PFSK-1 (cell line): ENCODE measurements around the gene CASTOR1.

Experiments used
- POLR2AphosphoS5 ChIP-seq: IDR thresholded peaks from 2 replicates; pipeline ENCODE4 v1.6.1; 2012; ENCODE audit warnings: low read depth, mild to moderate bottlenecking, control low read depth, low read length, moderate library complexity
- TAF1 ChIP-seq: IDR thresholded peaks from 2 replicates; pipeline ENCODE4 v1.6.1; 2012; ENCODE audit warnings: low read length, control low read depth, borderline replicate concordance; ENCODE audit not compliant: insufficient read depth
- TF ChIP-seq, protein P1 (sequence below), 2 experiments: IDR thresholded peaks; 2 replicates each; pipeline versions ENCODE4 v1.6.1 to v1.8.0; 2011 to 2012; ENCODE audit warnings: low read depth in 2 of 2, low read length in 2 of 2, control low read depth in 1 of 2, inconsistent platforms in 1 of 2, mild to moderate bottlenecking in 1 of 2, moderate library complexity in 1 of 2; ENCODE audit not compliant: insufficient read depth in 1 of 2

- TF ChIP-seq POLR2AphosphoS5 (no peak), TAF1 (no peak)
- TF ChIP-seq, protein P1, sequence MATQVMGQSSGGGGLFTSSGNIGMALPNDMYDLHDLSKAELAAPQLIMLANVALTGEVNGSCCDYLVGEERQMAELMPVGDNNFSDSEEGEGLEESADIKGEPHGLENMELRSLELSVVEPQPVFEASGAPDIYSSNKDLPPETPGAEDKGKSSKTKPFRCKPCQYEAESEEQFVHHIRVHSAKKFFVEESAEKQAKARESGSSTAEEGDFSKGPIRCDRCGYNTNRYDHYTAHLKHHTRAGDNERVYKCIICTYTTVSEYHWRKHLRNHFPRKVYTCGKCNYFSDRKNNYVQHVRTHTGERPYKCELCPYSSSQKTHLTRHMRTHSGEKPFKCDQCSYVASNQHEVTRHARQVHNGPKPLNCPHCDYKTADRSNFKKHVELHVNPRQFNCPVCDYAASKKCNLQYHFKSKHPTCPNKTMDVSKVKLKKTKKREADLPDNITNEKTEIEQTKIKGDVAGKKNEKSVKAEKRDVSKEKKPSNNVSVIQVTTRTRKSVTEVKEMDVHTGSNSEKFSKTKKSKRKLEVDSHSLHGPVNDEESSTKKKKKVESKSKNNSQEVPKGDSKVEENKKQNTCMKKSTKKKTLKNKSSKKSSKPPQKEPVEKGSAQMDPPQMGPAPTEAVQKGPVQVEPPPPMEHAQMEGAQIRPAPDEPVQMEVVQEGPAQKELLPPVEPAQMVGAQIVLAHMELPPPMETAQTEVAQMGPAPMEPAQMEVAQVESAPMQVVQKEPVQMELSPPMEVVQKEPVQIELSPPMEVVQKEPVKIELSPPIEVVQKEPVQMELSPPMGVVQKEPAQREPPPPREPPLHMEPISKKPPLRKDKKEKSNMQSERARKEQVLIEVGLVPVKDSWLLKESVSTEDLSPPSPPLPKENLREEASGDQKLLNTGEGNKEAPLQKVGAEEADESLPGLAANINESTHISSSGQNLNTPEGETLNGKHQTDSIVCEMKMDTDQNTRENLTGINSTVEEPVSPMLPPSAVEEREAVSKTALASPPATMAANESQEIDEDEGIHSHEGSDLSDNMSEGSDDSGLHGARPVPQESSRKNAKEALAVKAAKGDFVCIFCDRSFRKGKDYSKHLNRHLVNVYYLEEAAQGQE (IDR thresholded peaks at IDR 0.05; ENCODE audit: insufficient read depth in 1 of 2, low read depth in 2 of 2, low read length in 2 of 2), result no peak
These were observed 24.1 kb downstream of the CASTOR1 start for GRCh38 chr22:30265131-30265720.
